Smooth muscle cell (in vitro differentiated cells): Measurements from ENCODE around the gene GCN1. TPM values are rescaled to one million over a fixed set of nuclear protein-coding genes. Genes with fewer than 3 reads are reported as not detected.

ENCODE experiments used
- DNase-seq: peaks from one replicate; lab custom pipeline; 2025; ENCODE audit not compliant: unreplicated experiment; lab: John Stamatoyannopoulos, UW
- H2AFZ ChIP-seq: fragments of 200-600 bp; sonication (generic); 2 replicates; pipeline ENCODE4 v1.6.0; 2016; ENCODE audit warnings: antibody characterized with exemption, low read depth, mild to moderate bottlenecking
- H3F3A ChIP-seq: fragments of 200-600 bp; sonication (generic); 2 replicates; pipeline ENCODE4 v1.6.0; 2017; ENCODE audit warnings: antibody characterized with exemption, low read depth
- H3K27ac ChIP-seq: fragments of 200-600 bp; sonication (generic); 2 replicates; pipeline ENCODE4 v1.5.1; 2016; ENCODE audit warnings: low read depth, mild to moderate bottlenecking
- H3K27me3 ChIP-seq: fragments of 200-600 bp; sonication (generic); 2 replicates; pipeline ENCODE4 v1.6.1; 2016; ENCODE audit warnings: low read depth, mild to moderate bottlenecking
- H3K36me3 ChIP-seq: fragments of 200-600 bp; sonication (generic); 2 replicates; pipeline ENCODE4 v1.5.1; 2016; ENCODE audit warnings: low read depth
- H3K4me1 ChIP-seq: fragments of 200-600 bp; sonication (generic); 2 replicates; pipeline ENCODE4 v1.5.1; 2016; ENCODE audit warnings: low read depth
- H3K4me2 ChIP-seq: fragments of 200-600 bp; sonication (generic); 2 replicates; pipeline ENCODE4 v1.6.0; 2016; ENCODE audit warnings: mild to moderate bottlenecking
- H3K4me3 ChIP-seq: fragments of 200-600 bp; sonication (generic); 2 replicates; pipeline ENCODE4 v1.5.1; 2016; ENCODE audit warnings: mild to moderate bottlenecking
- H3K79me2 ChIP-seq: fragments of 200-600 bp; sonication (generic); 2 replicates; pipeline ENCODE4 v1.6.0; 2016; ENCODE audit warnings: low read depth, mild to moderate bottlenecking
- H3K9ac ChIP-seq: fragments of 200-600 bp; sonication (generic); 2 replicates; pipeline ENCODE4 v1.6.0; 2016; ENCODE audit warnings: low read depth
- H3K9me3 ChIP-seq: fragments of 200-600 bp; sonication (generic); replicated peaks from 2 replicates; pipeline ENCODE4 v1.5.1; 2016; ENCODE audit warnings: low read depth
- H4K20me1 ChIP-seq: fragments of 200-600 bp; sonication (generic); 2 replicates; pipeline ENCODE4 v1.6.0; 2016; ENCODE audit warnings: low read depth
- CTCF ChIP-seq: fragments of 200-600 bp; sonication (generic); IDR thresholded peaks from 2 replicates; pipeline ENCODE4 v1.5.1; 2017; ENCODE audit warnings: borderline replicate concordance, mild to moderate bottlenecking, antibody characterized with exemption; ENCODE audit not compliant: insufficient read depth, poor library complexity, severe bottlenecking
- WGBS: methylation state at CpG from one replicate; pipeline ENCODE4 v1.1.7; 2016; ENCODE audit warnings: low lambda C conversion rate; 5-methylcytosine and 5-hydroxymethylcytosine counted together
- polyA plus RNA-seq: library from polyadenylated mRNA; unstranded; fragments of >200 nt; fragmentation: Nextera tagmentation; extraction: Ambion mirVana; gene quantifications from 2 replicates; pipeline ENCODE4 v1.2.1, GENCODE V29; 2016
- total RNA-seq: library from RNA; depleted of rRNA; stranded (reverse); fragments of >200 nt; gene quantifications from 2 replicates; pipeline ENCODE4 v1.2.3, GENCODE V29; 2014

The GCN1 gene
- total and polyA plus RNA-seq, 2 experiments from 2014 or later, result 31.6 to 44.3 TPM

GRCh38 chr12:120164293-120164692 lies 30.2 kb downstream of the GCN1 start:
- H3K4me1 ChIP-seq, result no peaks in the 10 kb centered on the region
- H3K9ac ChIP-seq, result no peak overlapping the region
- H3K4me2 ChIP-seq, result no peak overlapping the region
- no peaks in the 10 kb centered on the region for H3K79me2 ChIP-seq
- peaks cover 8% of the 10 kb centered on the region for H4K20me1 ChIP-seq
- H3K27ac ChIP-seq, result no peak overlapping the region
- H3K27me3 ChIP-seq, result no peaks in the 10 kb centered on the region
- no peak for TF ChIP-seq CTCF
- H3F3A ChIP-seq, result no peaks in the 10 kb centered on the region
- H3K36me3 ChIP-seq, result peaks cover 12% of the 10 kb centered on the region
- no peak overlapping the region for H2AFZ ChIP-seq
- no peak for DNase-seq
- H3K4me3 ChIP-seq, result no peak overlapping the region
- 98% methylated on average over 11 of the region's 11 CpGs for WGBS
- no peaks in the 10 kb centered on the region for H3K9me3 ChIP-seq

- H3K9ac ChIP-seq, result no peak overlapping the region
- H3K4me3 ChIP-seq, result no peak overlapping the region
- no peaks in the 10 kb centered on the region for H3K79me2 ChIP-seq
- no peak for DNase-seq
- no peak for TF ChIP-seq CTCF
- H3K9me3 ChIP-seq, result no peaks in the 10 kb centered on the region
- no peaks in the 10 kb centered on the region for H3F3A ChIP-seq
- no peak overlapping the region for H3K27ac ChIP-seq
- H3K4me1 ChIP-seq, result no peaks in the 10 kb centered on the region
- H3K36me3 ChIP-seq, result peaks cover 12% of the 10 kb centered on the region
- no peak overlapping the region for H2AFZ ChIP-seq
- no peaks in the 10 kb centered on the region for H3K27me3 ChIP-seq
- H4K20me1 ChIP-seq, result peaks cover 8% of the 10 kb centered on the region
- H3K4me2 ChIP-seq, result no peak overlapping the region
- 96% methylated on average over 8 of the region's 8 CpGs for WGBS
Measured at GRCh38 chr12:120162763-120163162, 31.8 kb downstream of the GCN1 start.

- Histone ChIP-seq H3K9ac (no peak overlapping the region), H4K20me1 (peaks cover 7% of the 10 kb centered on the region), H3K4me1 (no peaks in the 10 kb centered on the region), H3K4me2 (no peak overlapping the region), H3K9me3 (no peaks in the 10 kb centered on the region), H3K36me3 (peaks cover 16% of the 10 kb centered on the region), H3K79me2 (no peaks in the 10 kb centered on the region), H3F3A (no peaks in the 10 kb centered on the region), H3K27ac (no peak overlapping the region), H3K27me3 (no peaks in the 10 kb centered on the region), H2AFZ (no peak overlapping the region), H3K4me3 (no peak overlapping the region)
- TF ChIP-seq CTCF, result no peak
- no peak for DNase-seq
- WGBS, result 98% methylated on average over 11 of the region's 11 CpGs
Measured at GRCh38 chr12:120161852-120162251, 32.7 kb downstream of the GCN1 start.

GRCh38 chr12:120159509-120160237 lies 34.8 kb downstream of the GCN1 start:
- no peaks in the 10 kb centered on the region for H3K79me2 ChIP-seq
- no peaks in the 10 kb centered on the region for H3F3A ChIP-seq
- peaks cover 16% of the 10 kb centered on the region for H3K36me3 ChIP-seq
- H2AFZ ChIP-seq, result no peak overlapping the region
- no peak overlapping the region for H3K4me2 ChIP-seq
- H3K27ac ChIP-seq, result no peak overlapping the region
- no peak overlapping the region for H3K4me3 ChIP-seq
- WGBS, result 98% methylated on average over 12 of the region's 12 CpGs
- peaks cover 3% of the 10 kb centered on the region for H4K20me1 ChIP-seq
- H3K27me3 ChIP-seq, result no peaks in the 10 kb centered on the region
- H3K9me3 ChIP-seq, result no peaks in the 10 kb centered on the region
- no peak overlapping the region for H3K9ac ChIP-seq
- no peak for DNase-seq
- H3K4me1 ChIP-seq, result no peaks in the 10 kb centered on the region
- no peak for TF ChIP-seq CTCF
